Astrocyte (in vitro differentiated cells and primary cell): ENCODE data around the gene CCDC187. TPM values are rescaled to one million over a fixed set of nuclear protein-coding genes. Genes with fewer than 3 reads are reported as not detected.

ENCODE experiments used
- DNase-seq: peaks from one replicate; pipeline ENCODE4 v3.0.0-alpha.2; 2010; ENCODE audit warnings: low read depth
- FAIRE-seq: peaks from 2 replicates; lab custom pipeline; 2011; peaks lifted over from hg19 to GRCh38; lab: Jason Lieb, UNC
- H2AFZ ChIP-seq: 2 replicates; pipeline ENCODE4 v1.6.0; 2012; ENCODE audit warnings: low read depth, low read length, inconsistent platforms
- H3K27ac ChIP-seq: 2 replicates; pipeline ENCODE4 v1.5.1; 2011; ENCODE audit warnings: low read depth, low read length, inconsistent platforms
- H3K27me3 ChIP-seq: 2 replicates; pipeline ENCODE4 v1.6.0; 2011; ENCODE audit warnings: low read length, inconsistent platforms; ENCODE audit not compliant: insufficient read depth
- H3K36me3 ChIP-seq: 2 replicates; pipeline ENCODE4 v1.5.1; 2011; ENCODE audit warnings: low read length, inconsistent platforms; ENCODE audit not compliant: insufficient read depth
- H3K4me1 ChIP-seq: 2 replicates; pipeline ENCODE4 v1.5.1; 2011; ENCODE audit warnings: low read length, inconsistent platforms; ENCODE audit not compliant: insufficient read depth
- H3K4me2 ChIP-seq: 2 replicates; pipeline ENCODE4 v1.6.0; 2012; ENCODE audit warnings: low read length, inconsistent platforms
- H3K4me3 ChIP-seq: 2 replicates; pipeline ENCODE4 v1.5.1; 2011; ENCODE audit warnings: low read depth, mild to moderate bottlenecking, low read length, inconsistent platforms; ENCODE audit not compliant: insufficient read depth
- H3K79me2 ChIP-seq: 2 replicates; pipeline ENCODE4 v1.6.0; 2012; ENCODE audit warnings: mild to moderate bottlenecking, low read length, inconsistent platforms; ENCODE audit not compliant: insufficient read depth
- H3K9ac ChIP-seq: 2 replicates; pipeline ENCODE4 v1.6.0; 2012; ENCODE audit warnings: mild to moderate bottlenecking, low read length, inconsistent platforms
- H3K9me3 ChIP-seq: 2 replicates; pipeline ENCODE4 v1.5.1; 2012; ENCODE audit warnings: low read depth, mild to moderate bottlenecking, low read length, inconsistent platforms; ENCODE audit not compliant: insufficient read depth
- H4K20me1 ChIP-seq: 2 replicates; pipeline ENCODE4 v1.6.0; 2012; ENCODE audit warnings: low read length, inconsistent platforms; ENCODE audit not compliant: insufficient read depth
- H3K27ac Mint-ChIP-seq: one replicate; pipeline ENCODE4 v1.8.0; 2021; ENCODE audit warnings: mild to moderate bottlenecking, mixed read lengths; ENCODE audit not compliant: unreplicated experiment
- H3K27me3 Mint-ChIP-seq: one replicate; pipeline ENCODE4 v1.8.0; 2021; ENCODE audit warnings: low read depth, mixed read lengths; ENCODE audit not compliant: unreplicated experiment
- H3K36me3 Mint-ChIP-seq: one replicate; pipeline ENCODE4 v1.8.0; 2021; ENCODE audit warnings: low read depth, mixed read lengths; ENCODE audit not compliant: unreplicated experiment
- H3K4me1 Mint-ChIP-seq: one replicate; pipeline ENCODE4 v1.8.0; 2021; ENCODE audit warnings: low read depth, mixed read lengths; ENCODE audit not compliant: unreplicated experiment
- H3K4me3 Mint-ChIP-seq: one replicate; pipeline ENCODE4 v1.8.0; 2021; ENCODE audit warnings: mild to moderate bottlenecking, moderate library complexity, mixed read lengths; ENCODE audit not compliant: unreplicated experiment
- H3K9me3 Mint-ChIP-seq: one replicate; pipeline ENCODE4 v1.8.0; 2021; ENCODE audit warnings: mild to moderate bottlenecking, mixed read lengths; ENCODE audit not compliant: unreplicated experiment
- CTCF ChIP-seq: IDR thresholded peaks from 2 replicates; pipeline ENCODE4 v1.5.1; 2011; ENCODE audit warnings: low read depth, mild to moderate bottlenecking, inconsistent platforms, low read length, moderate library complexity; ENCODE audit not compliant: insufficient read depth
- EZH2 ChIP-seq: IDR thresholded peaks from 2 replicates; pipeline ENCODE4 v1.6.1; 2012; ENCODE audit warnings: mild to moderate bottlenecking, low read length, inconsistent platforms; ENCODE audit not compliant: insufficient read depth
- total RNA-seq: library from RNA; stranded (reverse); gene quantifications from 2 replicates; pipeline ENCODE4 v1.2.1, GENCODE V29; 2021

CCDC187 gene
- total RNA-seq, 1 donor from 2014 or later: 0.09 TPM

- H3K9me3 Mint-ChIP-seq: no peaks in the 10 kb centered on the region
- Histone ChIP-seq H3K9ac (no peak overlapping the region), H3K4me1 (no peaks in the 10 kb centered on the region), H3K9me3 (no peaks in the 10 kb centered on the region), H3K79me2 (no peaks in the 10 kb centered on the region), H4K20me1 (no peaks in the 10 kb centered on the region), H2AFZ (no peak overlapping the region), H3K36me3 (no peaks in the 10 kb centered on the region), H3K4me3 (no peak overlapping the region), H3K27ac (no peak overlapping the region), H3K27me3 (peaks cover 13% of the 10 kb centered on the region), H3K4me2 (no peak overlapping the region)
- H3K4me1 Mint-ChIP-seq: no peaks in the 10 kb centered on the region
- no peak for DNase-seq
- FAIRE-seq: no peak
- no peaks in the 10 kb centered on the region for H3K36me3 Mint-ChIP-seq
- TF ChIP-seq CTCF (no peak), EZH2 (no peak)
- no peak overlapping the region for H3K27ac Mint-ChIP-seq
- peaks cover 27% of the 10 kb centered on the region for H3K27me3 Mint-ChIP-seq
- H3K4me3 Mint-ChIP-seq: no peak overlapping the region
Measured at GRCh38 chr9:136299116-136299515, 4.8 kb downstream of the CCDC187 start.

- H3K9me3 Mint-ChIP-seq: no peaks in the 10 kb centered on the region
- FAIRE-seq (no peak), DNase-seq (no peak)
- no peak overlapping the region for H3K4me2 ChIP-seq
- H3K4me3 ChIP-seq: no peak overlapping the region
- H3K27me3 Mint-ChIP-seq: peaks cover 25% of the 10 kb centered on the region
- no peaks in the 10 kb centered on the region for H3K9me3 ChIP-seq
- no peaks in the 10 kb centered on the region for H4K20me1 ChIP-seq
- H3K4me1 ChIP-seq: no peaks in the 10 kb centered on the region
- H2AFZ ChIP-seq: no peak overlapping the region
- no peak overlapping the region for H3K27ac Mint-ChIP-seq
- no peak overlapping the region for H3K9ac ChIP-seq
- no peak overlapping the region for H3K4me3 Mint-ChIP-seq
- H3K79me2 ChIP-seq: no peaks in the 10 kb centered on the region
- TF ChIP-seq EZH2 (no peak), CTCF (no peak)
- no peaks in the 10 kb centered on the region for H3K4me1 Mint-ChIP-seq
- H3K36me3 Mint-ChIP-seq: no peaks in the 10 kb centered on the region
- peaks cover 13% of the 10 kb centered on the region for H3K27me3 ChIP-seq
- H3K27ac ChIP-seq: no peak overlapping the region
- no peaks in the 10 kb centered on the region for H3K36me3 ChIP-seq
Measured at GRCh38 chr9:136297766-136298735, 5.8 kb downstream of the CCDC187 start.
